IMR-90 (cell line): Measurements from ENCODE around the gene CEP63.

Experiments
- BHLHE40 ChIP-seq: fragments of 150-350 bp; IDR thresholded peaks from 2 replicates; pipeline ENCODE4 v1.6.1; 2016; ENCODE audit warnings: mild to moderate bottlenecking, low read depth, low read length
- CEBPB ChIP-seq: IDR thresholded peaks from 2 replicates; pipeline ENCODE4 v1.6.1; 2012; ENCODE audit warnings: low read depth, low read length, improper control_type of control experiment
- MAFK ChIP-seq: IDR thresholded peaks from 2 replicates; pipeline ENCODE4 v1.6.1; 2012; ENCODE audit warnings: low read depth, low read length, improper control_type of control experiment
- MAZ ChIP-seq: IDR thresholded peaks from 2 replicates; pipeline ENCODE4 v1.6.1; 2012; ENCODE audit warnings: low read depth, mild to moderate bottlenecking, low read length, improper control_type of control experiment, moderate library complexity, borderline replicate concordance
- MXI1 ChIP-seq: IDR thresholded peaks from 2 replicates; pipeline ENCODE4 v1.6.1; 2012; ENCODE audit warnings: low read depth, mild to moderate bottlenecking, low read length, moderate library complexity, borderline replicate concordance
- POLR2A ChIP-seq: IDR thresholded peaks from 2 replicates; pipeline ENCODE4 v1.6.1; 2012; ENCODE audit warnings: mild to moderate bottlenecking, low read depth, low read length
- RAD21 ChIP-seq: IDR thresholded peaks from 2 replicates; pipeline ENCODE4 v1.6.1; 2012; ENCODE audit warnings: low read length, improper control_type of control experiment
- RCOR1 ChIP-seq: IDR thresholded peaks from 2 replicates; pipeline ENCODE4 v1.6.1; 2012; ENCODE audit warnings: mild to moderate bottlenecking, low read length, improper control_type of control experiment; ENCODE audit not compliant: insufficient replicate concordance
- RFX5 ChIP-seq: IDR thresholded peaks from 2 replicates; pipeline ENCODE4 v1.8.0; 2012; ENCODE audit warnings: low read depth, mild to moderate bottlenecking, low read length, moderate library complexity
- SMC3 ChIP-seq: fragments of 150-350 bp; IDR thresholded peaks from 2 replicates; pipeline ENCODE4 v1.6.1; 2016; ENCODE audit warnings: low read depth, mild to moderate bottlenecking, antibody characterized with exemption, low read length, moderate library complexity
- USF2 ChIP-seq: fragments of 150-350 bp; IDR thresholded peaks from 2 replicates; pipeline ENCODE4 v1.6.1; 2017; ENCODE audit warnings: mild to moderate bottlenecking, antibody characterized with exemption, low read length, low read depth
- TF ChIP-seq, protein P1 (sequence below): conservative IDR thresholded peaks from 2 replicates; pipeline ENCODE4 v1.5.1; 2012; ENCODE audit warnings: mild to moderate bottlenecking, low read depth, low read length, improper control_type of control experiment
- TF ChIP-seq, protein P2 (sequence below): fragments of 150-350 bp; IDR thresholded peaks from 2 replicates; pipeline ENCODE4 v1.6.1; 2016; ENCODE audit warnings: low read depth, mild to moderate bottlenecking, low read length, moderate library complexity, borderline replicate concordance

GRCh38 chr3:134609821-134610431 is 124.1 kb downstream of the CEP63 start:
- TF ChIP-seq RCOR1 (no peak), MXI1 (no peak), BHLHE40 (no peak), MAZ (no peak), POLR2A (no peak), RFX5 (no peak), CEBPB (no peak), USF2 (no peak), SMC3 (no peak), RAD21 (no peak), MAFK (no peak)
- TF ChIP-seq, protein P1, sequence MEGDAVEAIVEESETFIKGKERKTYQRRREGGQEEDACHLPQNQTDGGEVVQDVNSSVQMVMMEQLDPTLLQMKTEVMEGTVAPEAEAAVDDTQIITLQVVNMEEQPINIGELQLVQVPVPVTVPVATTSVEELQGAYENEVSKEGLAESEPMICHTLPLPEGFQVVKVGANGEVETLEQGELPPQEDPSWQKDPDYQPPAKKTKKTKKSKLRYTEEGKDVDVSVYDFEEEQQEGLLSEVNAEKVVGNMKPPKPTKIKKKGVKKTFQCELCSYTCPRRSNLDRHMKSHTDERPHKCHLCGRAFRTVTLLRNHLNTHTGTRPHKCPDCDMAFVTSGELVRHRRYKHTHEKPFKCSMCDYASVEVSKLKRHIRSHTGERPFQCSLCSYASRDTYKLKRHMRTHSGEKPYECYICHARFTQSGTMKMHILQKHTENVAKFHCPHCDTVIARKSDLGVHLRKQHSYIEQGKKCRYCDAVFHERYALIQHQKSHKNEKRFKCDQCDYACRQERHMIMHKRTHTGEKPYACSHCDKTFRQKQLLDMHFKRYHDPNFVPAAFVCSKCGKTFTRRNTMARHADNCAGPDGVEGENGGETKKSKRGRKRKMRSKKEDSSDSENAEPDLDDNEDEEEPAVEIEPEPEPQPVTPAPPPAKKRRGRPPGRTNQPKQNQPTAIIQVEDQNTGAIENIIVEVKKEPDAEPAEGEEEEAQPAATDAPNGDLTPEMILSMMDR, result no peak
- TF ChIP-seq, protein P2, sequence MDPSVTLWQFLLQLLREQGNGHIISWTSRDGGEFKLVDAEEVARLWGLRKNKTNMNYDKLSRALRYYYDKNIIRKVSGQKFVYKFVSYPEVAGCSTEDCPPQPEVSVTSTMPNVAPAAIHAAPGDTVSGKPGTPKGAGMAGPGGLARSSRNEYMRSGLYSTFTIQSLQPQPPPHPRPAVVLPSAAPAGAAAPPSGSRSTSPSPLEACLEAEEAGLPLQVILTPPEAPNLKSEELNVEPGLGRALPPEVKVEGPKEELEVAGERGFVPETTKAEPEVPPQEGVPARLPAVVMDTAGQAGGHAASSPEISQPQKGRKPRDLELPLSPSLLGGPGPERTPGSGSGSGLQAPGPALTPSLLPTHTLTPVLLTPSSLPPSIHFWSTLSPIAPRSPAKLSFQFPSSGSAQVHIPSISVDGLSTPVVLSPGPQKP, result no peak
